NCI-H187 (cell line): ENCODE results near the gene ARHGAP15.

ENCODE experiments used
- DNase-seq, 2 experiments: peaks; one replicate each; lab custom pipeline; 2025; lab: John Stamatoyannopoulos, UW

ARHGAP15 gene

DNA sequence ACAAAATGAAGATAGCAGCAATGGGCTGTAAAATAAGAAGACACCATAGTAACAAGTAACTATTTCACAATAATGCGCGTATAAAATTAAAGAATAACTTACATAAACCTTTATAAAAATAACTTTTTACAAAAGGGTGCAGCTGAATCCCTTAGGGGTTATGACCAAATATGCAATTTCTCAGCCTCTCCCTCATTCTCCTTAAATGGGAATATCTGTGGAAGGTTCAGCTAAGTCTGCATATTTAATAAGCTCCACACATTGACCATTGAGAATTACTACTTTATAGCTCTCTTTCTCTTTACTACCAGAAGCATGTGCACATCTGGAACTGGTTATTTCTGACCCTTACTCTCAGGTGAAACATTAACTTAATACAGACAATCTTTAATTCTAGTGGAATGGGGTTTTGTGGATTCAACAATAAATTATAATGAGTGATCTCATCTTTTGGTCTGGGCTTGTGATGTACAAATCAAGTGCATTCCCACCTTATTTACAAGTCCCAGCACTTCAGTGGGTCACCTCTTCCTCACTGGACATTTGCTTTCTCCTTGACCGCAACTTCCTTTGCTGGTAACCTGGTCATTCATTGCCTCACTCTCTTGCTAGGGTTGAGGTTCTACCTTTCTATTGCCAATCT, 15.7 kb downstream of the ARHGAP15 start:
- no peak for DNase-seq

DNA sequence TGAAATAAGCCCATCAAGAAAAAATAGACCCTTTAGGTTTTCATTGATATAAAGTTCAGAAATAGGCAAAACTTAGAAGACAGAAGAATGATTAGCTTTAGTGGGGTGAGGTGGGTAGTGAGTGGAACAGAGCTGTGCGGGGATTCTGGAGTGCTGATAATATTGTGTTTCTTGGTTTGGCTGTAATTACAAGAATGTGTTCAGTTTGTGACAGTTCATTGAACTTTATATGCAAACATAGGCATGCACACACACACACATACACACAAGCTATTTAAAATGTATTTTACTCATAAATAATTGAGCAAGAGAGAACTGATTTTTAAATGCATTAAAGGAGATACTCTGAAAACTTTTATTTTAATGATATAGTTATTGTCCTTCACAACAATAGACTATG, 17.1 kb downstream of the ARHGAP15 start:
- DNase-seq: no peak

DNA sequence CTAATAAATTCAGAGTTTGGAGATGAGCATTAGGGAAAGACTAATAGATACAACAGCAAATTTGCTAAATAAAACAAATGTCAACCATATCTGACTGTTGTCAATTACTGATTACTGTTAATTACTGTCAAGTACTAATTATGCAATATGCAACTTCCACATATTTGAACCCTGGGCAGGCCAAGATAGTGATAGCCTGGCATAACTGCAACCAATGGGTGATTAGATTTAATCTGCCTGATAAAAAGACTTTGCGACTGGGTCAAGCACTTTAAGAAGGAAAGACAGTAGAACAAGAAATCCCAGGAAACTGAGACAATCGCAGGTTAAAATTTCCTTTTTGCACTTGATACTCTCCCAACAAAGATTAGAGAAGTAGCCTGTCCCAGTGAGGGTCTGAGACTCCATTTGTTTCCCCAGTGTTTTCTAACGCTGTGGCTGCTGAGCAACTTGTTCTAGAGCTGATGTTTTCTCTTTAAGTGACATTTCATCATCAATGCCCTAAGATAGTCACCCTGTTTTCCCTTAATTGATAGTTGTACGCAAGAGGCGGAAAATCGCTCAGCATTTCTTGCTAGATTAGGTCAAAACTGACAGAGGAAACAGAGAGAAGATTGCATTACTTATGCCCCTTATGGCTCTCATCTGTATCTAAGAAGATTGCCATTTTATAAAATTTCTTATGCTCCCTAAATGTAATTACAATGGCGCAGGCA, 17.8 kb downstream of the ARHGAP15 start:
- DNase-seq: no peak

DNA sequence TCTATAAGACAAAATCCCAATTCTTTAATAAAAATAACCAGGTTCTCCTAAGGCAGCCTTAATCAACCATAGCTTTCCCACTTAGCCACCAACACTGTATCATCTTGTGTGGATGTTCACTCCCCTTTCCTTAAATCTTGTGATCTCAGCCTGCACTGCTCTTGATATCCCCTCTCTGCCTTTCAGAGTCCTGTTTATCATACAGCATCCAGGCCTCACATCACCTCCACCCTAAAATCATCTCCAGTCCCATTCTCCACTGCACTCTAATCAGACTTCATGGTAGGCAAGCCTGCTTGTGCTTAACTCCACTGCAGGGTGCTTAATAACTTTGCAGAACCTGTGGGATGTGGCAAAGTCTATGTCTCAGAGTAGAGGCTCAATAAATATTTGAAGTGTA, 18.8 kb downstream of the ARHGAP15 start:
- no peak for DNase-seq

DNA sequence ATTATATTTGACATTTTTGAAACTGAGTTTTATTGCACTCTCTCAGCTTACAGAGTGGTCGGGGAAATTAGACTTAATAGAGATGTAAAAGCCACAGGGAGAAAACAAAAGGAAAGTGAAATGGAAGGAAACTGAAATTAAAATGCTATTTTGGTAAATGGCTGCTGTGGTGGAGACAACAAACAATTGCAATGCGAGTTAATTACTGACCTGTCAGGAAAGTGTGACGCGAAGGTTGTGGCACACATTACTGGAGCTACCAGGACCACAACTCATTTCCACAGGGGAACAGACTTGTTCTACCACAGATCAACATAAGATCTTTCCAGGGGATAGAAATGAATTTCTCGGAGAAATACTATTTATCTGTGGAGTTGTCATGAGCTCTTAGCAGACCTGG, 19.5 kb downstream of the ARHGAP15 start:
- DNase-seq: no peak

DNA sequence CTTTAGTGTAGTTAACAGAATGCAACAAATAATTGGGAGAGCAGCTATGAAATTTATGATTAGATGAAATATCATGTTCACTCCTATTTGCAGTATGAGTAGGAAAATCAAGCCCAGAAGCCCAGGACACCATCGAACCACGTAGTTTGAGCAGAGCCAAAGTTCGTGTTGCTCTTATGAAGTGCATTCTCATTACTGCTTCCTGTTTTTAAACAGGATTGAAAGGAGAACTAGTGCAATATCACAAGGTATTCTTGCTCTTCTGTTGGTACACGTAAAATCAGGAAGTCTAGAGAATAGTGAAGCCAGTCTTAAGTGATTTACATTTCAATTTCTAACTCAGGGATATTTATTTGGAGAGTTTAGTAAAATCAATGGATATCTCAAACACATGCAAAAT, 21.1 kb downstream of the ARHGAP15 start:
- DNase-seq: no peak

DNA sequence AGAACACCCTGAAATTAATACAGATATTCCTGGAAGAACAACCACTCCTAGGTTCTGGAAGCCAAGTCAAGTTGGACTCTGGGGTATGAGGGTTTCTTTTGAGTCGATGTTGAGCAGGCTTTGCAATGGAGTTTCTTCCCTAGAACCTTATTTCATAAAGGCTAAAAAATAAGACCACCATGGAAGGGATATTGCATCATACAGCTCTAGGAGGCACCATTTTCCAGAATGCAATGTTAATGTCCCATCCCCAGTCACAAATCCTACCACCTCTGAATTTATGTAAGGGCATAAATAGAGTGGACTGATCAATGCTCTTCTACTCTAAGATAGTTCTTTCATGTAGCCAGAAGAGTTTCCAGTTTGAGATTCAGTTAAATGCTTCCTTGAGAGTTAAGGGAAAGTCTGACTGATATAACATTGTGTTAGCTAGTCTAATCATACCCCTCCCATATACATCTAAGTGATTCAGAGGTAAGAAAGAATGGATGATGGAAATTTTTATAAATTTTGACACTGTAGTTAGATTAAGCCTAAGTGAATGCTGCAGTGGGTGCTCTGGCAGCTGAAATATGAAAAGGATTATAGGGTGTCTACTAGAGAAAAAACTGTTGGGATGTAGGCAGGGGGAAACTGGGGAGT, 22.0 kb downstream of the ARHGAP15 start:
- no peak for DNase-seq

DNA sequence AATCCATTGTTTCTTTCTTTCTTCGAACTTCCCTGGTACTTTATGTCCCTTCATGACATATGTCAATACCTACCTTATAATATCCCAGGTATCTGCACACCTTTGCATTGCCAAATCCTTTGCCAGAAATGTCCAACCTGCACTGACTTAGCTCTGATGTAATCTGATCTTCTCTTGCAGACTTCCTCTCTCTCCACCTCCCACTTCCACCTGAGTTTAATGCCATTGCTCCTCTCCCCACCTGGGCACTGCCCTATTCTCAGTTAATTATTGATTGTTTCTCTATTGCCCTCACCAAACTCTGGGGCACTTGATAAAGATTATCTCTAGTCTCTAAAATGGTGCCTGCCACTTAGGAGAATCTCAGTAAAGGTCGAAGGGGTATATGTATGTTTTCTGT, 23.0 kb downstream of the ARHGAP15 start:
- no peak for DNase-seq

DNA sequence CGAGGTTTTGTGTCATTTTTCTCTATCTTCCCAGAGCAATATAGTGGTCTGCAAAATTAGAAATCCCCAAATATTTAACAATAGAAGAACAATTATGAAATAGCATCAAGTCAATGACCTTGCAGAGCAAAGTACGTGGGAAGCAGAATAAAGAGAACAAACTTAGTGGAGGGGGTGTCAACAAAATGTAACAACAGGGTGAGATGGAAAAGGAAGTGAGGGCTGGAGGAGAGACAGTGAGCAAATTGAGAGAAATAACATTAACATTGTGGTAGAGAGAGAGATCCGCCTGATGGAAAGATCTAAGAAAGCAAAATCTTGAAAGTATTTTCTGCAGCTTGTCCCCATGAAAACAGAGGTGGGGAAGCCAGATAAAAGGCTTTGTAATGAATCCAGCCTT, 23.4 kb downstream of the ARHGAP15 start:
- DNase-seq: no peak

DNA sequence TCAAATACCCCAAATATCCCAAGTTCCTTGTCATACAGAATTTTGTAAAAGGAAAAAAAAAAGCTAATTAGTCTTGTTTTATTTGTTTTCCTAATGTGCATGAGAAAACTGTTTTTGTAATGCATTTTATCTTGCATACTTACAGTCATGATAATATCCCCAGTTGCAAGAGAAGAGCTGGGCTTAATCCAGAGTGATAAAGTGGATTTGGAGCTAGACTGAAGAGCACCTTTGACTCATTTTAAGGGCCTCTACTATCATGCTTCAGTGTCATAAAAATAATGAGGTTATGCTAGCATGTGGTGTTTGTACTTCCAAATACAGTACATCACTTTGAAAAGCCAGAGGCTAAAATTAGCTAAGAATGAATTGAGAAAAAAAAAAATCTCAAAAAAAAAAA, 26.4 kb downstream of the ARHGAP15 start:
- no peak for DNase-seq

DNA sequence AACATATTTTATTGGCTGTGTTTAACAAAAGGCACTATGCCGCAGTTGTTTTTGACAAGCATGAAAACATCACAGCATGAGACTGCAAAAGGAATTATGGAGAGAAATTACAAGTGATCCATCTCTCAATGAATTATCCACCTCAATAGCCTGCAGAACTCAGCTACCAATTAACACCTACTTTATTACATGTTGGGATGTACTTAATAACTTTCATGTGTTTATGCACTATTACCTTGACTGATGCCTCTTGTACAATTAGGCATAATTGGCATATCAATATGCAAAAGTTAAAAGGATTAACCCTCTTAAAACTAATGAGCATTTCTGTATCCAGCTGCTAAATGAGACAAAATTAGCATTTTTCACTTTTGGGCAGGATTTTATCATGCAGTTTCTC, 27.8 kb downstream of the ARHGAP15 start:
- no peak for DNase-seq

DNA sequence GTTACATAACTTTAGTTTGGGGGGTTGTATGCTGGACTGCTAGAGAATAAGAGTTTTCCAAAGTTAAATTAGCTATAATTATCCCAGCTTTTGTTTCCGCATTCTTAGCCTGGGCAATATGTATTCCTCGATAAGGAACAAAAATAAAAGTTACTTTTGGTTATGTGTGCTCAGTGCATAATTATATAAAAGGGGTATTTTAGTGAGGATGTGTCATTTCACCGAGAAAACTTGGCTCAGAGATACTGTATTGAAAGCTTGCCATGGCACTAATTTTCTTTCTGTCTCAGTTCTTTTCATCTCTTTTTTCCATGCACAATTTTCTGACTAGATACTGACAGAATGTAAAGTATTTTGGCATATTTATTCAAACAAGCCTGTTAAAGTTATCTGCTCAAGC, 28.2 kb downstream of the ARHGAP15 start:
- DNase-seq: no peak

DNA sequence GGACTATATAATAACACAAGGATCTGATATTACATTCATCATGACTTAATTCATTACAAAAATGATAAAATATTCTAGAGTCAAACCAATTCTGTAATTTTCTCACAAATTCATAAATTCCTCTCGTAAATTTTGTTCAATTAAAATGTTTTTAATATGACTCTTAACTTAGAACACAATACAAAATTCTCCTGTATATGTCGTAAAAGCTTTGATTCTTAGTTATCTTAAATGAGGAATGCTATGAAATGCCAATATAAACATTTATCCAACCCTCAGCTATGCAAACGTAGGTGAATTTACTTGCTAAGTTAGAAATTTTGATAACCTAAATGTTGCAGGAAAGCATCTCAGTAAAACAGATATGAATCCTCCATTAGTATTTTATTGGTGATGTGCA, 28.9 kb downstream of the ARHGAP15 start:
- DNase-seq: no peak

DNA sequence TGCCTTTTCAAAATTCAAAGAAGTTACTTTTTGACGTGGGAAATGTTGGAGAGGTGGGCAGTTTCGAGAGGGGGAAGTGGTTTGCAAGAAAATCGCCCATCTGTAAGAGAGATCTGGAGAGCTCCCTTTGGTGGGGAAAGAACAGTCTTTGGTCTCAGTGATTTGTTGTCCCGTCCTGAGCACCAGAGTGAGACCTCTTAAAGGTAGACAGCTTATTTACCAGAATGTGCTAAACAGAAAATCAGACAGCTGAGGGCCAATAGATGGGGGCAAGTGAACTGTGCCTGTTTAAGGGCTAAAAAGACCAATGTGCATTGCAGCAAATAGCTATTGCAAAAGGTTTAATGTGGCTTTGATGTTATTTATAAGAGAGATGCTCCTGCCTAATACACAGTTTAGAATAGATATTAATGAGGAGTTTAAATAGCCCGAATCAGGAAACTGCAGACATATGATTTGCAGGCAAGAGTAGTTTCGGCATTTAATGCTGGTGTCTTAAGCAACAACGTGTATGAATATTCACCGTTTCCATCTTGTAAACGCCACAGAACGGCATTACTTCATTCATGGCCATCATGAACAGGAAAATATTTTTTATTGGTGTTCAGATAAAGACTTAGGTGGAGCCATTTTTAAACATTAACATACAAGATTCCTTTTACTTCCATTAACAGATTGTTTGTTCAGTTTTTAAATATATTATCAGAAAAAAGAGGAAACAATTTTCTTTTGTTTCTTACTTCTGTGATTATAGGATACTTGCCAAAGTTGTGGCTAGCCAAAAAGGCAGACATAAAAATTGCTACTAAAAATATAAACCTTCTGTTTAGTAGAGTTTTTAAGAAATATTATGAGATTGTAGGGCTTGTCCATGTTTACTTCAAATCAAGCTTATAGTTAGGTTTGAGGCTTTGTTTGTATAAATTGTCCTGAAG, 29.6 kb downstream of the ARHGAP15 start:
- DNase-seq: no peak

DNA sequence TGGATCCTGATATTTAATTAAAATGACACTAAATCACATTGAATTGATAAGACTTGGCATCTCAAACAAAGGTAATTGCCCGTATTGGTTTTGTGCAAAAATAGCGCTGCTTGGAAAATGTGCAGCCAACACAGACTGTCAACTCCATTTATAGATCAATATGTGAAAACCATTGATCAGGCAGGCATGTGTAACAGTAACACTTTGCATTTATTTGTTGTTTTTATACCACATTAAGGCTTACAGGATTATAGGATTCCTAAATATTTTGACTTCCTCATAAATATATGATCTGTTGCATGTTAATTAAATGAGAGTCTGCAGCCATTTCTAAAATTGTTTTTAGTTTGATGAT, 30.2 kb downstream of the ARHGAP15 start:
- DNase-seq: no peak

DNA sequence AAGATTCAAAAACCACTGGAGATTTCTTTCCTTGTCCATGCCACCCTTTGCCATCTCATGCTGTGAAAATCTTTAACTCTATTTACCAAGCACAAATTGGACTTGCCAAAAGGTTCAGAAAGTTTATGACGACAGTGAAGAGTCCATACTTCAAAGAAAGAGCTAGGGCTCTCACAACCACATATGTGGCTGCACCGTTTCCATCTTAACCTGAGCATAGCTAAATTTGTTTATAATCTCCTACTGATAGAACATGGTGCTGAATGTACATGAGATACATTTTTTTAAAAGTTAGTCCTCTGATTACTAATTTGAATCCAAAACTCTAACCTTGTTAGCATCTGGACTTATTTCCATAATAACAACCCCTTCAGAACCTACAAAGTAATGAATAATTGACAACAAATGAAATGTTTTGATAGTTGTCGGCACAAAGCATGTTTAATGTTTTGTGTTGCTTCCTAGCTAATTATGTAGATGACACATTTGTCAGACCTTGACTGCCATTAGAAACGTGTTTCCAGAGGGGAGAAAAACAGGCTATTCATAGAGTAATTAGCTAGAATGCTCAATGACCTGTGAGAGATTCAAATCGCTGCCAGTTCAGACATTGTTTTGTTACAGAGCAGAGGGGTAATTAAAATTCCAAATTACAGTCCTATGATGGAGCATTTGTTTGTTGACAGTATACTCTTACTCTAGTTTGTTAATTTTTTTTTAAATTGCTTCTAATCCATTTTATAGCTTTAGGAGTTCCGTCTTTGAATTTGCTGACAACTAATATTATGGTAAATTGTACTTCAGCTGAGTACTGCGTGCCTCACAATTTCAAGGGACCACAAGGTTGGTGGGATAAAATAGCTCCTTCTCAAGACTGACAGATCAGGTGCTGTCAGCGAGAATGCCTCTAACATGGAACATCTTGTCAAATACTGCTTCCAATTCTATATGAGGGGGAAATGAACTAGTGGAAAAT, 31.8 kb downstream of the ARHGAP15 start:
- DNase-seq: no peak

DNA sequence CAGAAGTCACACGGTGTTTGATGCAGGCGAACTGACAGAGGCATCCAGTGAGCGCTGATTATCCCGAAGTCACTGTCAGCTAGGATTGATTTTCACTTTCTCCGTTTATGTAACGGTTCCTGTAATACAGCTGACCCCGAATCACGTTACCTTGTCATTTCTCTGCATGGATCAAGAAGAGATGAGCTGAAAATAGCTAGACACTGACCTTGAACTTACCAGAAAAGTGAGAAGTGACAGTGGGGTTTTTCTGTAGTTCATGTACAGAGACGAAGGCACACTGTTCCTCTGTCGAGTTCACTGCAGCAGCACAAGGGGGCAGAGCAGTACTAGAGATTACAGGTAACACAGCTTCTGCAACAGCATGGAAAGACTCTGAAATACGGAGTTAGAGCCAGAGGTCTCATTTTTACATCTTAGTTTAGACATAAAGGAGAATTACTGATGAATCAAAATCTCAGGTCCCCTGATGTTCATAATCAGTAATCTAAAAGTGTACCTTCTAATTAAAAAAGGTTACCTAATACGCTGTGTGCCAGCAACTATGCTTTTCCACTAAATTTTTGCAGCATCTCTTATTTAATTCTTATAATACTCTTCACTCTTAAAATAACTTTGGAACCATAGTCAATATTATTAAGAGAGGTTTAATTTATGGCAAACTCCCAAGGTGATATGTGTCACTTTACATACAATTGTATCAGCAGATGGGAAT, 33.1 kb downstream of the ARHGAP15 start:
- DNase-seq: no peak

DNA sequence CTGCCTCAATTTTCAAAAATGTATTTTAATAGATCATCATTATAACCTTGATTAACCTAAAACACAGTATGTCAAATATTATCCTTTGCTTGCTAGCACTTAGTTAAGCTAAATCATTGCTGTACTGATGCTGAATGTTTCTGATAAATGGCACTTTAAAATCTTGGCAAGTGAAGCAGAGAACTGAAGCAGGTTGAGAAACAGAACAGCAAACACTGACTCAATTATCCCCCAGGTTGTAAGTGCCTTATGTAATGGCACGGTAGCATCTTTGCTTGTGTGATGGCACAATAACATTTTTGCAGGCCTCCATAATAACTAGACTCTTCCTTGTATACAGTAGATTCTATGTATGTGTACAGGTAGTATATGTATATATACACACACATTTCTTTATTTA, 33.8 kb downstream of the ARHGAP15 start:
- DNase-seq: no peak

DNA sequence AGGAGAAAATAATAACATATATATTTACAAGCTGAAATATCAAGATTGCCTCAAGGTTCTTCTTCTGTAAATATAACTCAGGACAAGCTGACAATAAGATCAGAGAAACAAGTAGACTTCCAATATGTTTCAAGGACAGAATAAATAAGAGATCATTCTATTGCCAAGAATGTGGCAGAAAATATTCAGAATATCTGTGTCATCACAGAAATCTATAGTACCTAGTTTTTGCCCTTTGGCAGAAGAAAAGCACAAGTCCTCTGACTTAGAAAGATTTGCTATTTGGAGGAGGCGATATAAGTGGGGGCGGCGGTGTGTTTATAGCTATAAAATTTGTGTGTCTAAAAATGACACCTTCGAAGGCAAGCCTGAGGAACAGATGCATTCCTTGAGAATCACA, 34.3 kb downstream of the ARHGAP15 start:
- no peak for DNase-seq

DNA sequence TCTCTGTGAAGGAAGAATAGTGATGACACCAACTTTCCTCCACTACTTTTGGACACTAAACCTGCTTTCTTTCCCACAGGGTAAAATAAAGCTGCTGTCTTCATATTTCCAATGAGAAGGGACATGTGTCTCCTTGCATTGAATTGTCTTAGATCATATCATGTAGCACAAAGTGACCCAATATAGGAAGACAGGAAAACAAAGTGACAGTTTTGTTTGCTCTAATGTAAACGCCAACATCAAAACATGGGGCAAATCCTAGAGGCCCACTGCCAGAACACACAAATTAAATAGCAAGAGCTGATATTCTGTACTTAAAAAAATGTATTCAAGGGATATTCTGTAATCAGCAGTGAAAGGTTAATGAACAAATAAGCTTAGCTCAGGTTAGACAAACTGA, 36.1 kb downstream of the ARHGAP15 start:
- no peak for DNase-seq

DNA sequence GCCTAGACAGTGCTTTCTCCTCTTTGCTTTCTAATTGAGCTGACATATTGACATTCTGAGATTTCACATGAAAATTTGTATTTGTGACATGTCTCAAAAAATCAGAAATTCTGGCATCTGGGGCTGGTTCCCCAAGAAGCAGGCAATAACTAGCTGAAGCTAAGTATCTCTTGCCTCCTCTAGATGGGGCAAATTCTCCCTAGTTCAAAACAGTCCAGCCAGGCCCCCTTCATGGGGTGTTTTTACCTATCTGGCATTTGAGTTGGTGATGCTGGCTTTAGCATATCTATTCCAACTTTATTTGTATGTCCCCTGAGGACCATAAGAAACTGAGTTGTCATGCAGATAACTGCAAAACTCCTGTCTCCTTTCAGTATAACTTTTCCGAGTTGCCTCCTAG, 39.9 kb downstream of the ARHGAP15 start:
- no peak for DNase-seq
